T-helper 2 cell (primary cell): ENCODE data around the gene HECW1.
A peak's percentile ranks its signal among the peaks of the same experiment; 100 is the strongest.

ENCODE experiments used
- DNase-seq, 5 experiments: peaks; one replicate each; pipeline versions ENCODE4 v3.0.0 to v3.0.0-alpha.2; 2012 to 2022

HECW1 gene

DNA sequence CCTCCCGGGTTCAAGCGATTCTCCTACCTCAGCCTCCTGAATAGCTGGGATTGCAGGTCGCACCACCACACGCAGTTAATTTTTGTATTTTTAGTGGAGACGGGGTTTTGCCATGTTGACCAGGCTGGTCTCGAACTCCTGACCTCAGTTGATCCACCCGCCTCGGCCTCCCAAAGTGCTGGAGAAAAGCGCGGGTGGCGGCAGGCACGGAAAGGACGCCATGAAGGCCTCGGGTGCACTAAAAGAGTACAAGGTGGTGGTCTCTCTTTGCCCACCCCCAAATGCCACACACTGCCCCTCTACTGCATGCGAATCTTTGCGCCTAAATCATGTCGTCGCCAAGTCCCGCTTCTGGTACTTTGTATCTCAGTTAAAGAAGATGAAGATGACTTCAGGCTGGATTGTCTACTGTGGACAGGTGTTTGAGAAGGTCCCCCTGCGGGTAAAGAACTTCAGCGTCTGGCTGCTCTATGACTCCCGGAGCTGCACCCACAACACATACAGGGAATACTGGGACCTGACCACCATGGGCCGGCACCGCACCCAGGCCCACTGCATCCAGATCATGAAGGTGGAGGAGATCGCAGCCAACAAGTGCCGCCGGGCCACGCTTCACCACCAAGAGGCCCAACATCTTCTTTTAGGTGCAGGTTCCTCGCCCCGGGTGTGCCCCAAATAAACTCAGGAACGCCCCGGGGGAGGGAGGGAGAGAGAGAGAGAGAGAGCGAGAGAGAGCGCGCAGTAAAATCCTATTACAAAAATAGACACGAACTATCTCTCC, 161.7 kb downstream of the HECW1 start:
- DNase-seq: no peak

DNA sequence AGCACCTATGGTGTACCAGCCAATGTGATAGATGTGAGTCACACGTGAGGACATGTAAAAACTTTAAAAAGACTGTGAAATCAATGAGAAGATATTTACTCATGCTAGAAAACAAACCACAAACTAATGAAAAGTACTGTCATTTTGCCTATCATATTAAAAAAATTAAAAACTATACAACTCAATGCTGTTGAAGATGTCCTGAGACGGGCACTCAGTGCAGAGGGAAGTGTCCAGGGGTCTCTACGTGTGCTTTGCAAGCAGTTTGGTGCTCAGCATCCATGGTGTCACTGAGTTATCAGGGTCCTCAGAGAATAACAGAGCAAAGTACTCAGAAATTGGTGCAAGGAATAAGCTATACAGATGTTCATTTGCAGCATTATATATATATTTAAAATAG, 162.3 kb downstream of the HECW1 start:
- no peak for DNase-seq

DNA sequence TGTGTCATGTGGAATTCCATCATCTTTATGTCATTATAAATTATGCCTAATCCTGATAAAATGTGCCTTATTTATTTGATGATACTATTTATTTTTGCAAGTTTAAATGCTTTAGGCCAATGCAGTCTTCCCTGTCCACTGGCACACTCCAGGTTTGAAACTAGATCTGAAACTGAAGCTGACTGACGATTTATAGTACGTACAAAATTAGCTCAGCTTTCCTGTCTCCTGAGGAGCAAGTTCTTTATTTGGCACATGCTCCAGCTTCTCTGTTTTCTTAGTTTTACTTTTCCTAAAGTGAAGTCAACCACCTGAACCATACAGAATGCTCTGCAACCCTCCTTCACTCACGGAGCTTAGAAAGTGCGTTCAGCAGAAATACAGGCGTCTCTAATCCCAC, 164.1 kb downstream of the HECW1 start:
- no peak for DNase-seq

DNA sequence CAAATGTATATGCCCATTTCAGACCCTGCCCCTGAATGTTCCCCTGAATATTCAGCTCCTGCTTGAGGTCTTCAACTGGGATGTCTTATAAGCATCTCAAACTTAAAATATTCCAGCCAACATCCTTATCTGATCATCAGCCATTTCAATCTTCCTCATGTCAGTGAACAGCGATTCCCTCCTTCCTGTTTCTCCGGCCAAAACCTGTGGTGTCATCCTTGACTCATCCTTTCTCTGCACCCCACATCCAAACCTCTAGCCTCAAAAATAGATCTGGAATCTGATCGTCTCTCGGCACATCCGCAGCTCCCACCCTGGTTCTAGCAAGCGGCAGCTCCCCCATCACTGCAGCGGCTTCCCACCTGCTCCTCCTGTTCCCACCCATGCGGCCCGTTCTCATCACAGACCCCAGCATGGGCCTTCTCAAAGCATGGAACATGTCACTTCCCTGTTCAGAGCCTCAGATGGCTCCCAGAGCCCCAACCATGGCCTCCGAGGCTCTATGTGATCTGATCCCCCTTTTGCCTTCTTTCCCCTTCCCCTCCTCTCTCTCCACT, 165.7 kb downstream of the HECW1 start:
- no peak for DNase-seq

DNA sequence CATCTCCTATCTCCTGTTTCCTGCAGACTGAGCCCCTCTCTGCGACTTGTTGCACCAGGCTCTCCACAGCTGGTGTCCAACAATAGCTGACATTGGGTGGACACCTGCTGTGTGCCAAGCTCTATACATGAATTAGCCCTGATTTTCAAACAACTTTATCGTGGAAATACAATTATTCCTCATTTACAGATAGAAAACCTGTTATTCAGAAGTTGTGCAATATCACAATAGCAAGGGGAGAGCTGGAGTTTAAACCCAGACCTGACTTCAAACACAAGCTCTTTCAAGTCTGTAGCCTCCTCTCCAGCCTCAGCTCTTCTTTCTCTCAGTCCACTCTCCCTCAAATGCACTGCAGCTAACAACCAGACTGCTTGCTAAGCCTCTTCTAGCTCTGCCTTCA, 168.8 kb downstream of the HECW1 start:
- no peak for DNase-seq

DNA sequence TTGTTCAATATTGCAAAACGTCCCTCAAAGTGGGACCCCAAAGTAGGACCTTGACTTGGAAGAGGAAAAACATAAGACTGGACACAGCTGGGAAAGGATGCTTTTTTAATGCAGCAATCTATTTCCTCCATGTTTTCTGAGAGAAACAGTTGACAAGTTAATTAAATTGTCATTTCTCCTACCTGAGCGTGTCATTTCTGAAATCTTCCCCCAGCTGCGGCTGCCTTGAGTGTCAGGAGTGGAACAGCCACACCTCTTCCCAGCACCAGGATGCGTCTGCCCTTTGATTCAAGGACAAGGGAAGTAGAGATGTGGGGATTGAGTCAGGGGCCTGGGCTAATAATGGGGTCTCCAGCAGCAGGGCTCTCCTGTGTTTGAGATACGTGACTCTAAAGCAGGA, 171.3 kb downstream of the HECW1 start:
- no peak for DNase-seq

DNA sequence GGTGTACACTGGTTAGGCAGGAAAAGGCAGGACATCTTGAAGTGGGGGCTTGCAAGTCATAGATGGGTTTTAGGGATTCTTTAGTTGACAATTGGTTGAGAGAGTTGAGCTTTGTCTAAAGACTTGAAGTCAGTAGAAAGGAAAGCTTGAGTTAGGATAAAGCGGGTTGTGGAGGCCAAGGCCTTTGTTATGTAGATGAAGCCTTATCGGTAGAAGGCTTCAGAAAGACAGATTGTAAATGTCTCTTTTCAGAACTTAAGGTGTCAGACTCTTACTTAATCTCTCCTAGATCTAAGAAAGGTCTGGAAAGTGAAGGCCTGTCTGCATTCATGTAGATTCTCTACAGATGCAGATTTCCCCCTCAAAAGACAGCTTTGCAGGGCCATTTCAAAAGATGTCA, 177.4 kb downstream of the HECW1 start:
- DNase-seq: no peak

DNA sequence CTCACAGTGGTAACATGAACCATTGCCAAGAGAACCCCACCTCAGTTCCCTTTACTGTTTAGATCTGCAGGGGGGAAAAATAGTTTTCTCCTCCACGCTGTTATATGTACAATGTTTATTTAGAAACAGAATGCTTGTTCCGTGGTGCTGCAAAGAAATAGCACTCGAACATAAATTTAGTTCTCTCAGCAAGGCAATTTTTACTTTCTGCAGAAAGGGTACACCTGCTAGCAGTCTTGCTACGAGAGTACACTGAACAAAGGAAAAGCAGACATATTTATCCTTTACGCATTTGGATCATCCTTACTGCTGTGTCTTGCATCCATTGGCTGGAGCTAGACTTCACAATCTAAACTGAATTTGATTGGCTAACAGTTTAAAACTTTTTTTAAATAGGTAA, 178.5 kb downstream of the HECW1 start:
- no peak for DNase-seq

DNA sequence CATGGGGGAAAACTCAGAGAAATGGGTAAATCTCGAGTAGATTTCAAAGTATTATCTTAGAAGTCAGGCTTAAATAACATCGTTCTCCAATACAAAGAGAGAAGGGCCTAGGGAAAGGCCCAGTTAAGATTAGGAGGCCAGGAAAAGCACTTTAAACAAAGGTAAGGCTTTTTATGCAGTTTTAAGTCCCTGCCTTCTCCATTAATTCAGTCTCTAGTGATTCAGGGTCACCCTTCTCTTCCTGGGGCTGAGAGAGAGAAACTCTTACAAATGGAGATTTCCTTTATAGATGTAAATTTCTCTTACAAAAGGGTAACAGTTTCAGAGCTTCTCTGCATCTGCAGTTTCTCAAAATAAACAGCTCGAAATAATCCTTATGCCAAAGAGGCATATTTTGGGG, 179.3 kb downstream of the HECW1 start:
- no peak for DNase-seq

DNA sequence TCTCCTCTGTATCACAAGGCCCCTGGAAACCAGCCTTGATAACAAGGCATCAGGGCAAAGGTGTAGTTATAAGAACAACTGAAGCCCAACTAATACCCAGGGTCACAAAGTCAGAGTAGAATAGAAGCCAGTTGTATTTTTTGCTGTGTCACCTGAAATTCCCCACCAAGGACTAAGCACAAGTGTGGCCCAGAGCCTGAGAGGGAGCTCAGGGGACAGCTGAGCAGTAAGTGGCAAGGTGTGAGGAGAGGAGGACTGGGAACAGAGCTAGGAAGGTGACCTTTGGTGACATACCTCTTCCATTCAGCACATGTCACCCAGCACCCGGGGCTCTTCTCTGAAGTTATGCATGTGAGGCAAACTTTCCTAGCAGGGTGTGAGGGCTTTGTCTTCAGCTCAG, 179.9 kb downstream of the HECW1 start:
- DNase-seq: no peak

DNA sequence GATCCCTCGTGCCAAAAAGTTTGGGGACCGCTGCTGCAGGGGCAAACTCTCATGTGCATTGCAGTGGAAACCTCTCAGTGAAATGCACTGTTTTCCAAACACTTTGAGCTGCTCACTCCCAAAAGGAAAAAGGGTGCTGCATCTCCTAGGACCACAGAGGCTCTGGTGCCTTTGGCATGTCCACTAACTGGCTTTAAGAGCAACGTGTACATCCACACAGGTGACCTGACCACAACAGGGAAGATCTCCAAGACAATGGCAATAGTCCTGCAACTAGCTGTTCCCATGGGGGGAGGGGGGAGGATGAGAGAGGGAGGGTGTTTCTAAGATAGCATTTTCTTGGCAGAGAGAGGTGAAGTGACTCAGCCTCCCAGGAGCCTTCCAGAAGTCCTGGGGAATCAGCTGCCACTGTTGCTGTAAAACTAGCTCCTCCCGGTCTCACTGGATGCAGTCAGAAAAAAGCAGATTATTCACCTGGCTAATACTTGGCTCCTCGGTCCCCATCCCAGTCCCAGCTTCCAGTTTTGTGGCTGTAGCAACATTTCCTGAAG, 181.7 kb downstream of the HECW1 start:
- DNase-seq: no peak

DNA sequence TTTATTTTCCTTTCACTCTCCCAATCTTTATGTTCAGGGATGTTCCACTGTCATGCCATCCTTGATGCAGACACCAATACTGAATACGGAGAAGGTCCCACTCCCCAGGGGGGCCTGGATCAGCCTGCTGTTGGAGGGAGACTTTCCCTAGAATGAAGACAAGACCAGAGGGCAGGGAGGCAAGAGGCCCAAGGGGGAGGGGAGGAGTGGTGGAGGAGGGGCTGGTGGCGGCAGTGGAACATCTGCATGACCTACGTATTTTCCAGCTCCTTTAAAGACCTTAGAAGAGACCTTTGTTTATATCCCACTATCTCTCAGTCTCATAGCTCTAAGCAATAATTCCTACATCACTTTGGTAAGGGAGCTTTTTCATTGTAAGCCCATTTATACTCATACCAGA, 183.0 kb downstream of the HECW1 start:
- no peak for DNase-seq

DNA sequence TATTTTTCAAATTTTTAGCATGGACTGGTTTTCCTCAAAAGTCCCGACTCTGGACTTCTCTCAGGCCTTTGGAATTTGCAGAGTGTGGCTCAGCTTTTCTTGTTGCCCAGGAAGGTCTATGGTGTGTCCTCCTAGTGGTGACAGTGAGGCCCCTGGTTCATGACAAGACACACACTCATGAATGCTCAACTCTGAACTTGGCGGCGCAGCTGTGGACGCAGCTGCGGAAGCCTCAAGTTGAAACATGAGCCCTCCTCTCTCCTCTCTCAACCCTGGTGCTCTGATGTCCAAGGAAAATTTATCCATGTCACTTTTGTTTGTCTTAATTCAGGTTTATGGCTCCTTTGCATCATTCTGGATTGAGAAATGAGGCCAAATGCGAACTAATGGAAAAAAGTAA, 183.9 kb downstream of the HECW1 start:
- DNase-seq: no peak

DNA sequence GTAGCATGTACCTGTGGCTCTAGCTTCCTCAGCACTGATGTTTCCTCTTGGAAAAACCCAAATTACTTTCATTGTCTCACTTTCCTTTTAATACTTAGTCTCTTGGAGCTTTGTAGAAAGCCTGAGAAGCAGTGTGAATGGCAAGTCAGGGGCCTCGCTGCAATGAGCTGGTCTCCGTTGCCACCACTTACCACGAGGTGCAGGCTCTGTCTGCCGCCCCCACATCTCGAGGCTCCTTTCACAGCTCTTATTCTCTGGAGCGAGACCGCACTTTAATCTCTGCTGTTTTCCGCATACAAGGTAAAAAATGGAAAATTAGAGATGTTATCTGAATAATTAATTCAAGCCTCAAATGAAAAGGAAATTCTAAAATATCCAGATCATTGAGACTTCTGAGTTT, 186.2 kb downstream of the HECW1 start:
- DNase-seq: no peak

DNA sequence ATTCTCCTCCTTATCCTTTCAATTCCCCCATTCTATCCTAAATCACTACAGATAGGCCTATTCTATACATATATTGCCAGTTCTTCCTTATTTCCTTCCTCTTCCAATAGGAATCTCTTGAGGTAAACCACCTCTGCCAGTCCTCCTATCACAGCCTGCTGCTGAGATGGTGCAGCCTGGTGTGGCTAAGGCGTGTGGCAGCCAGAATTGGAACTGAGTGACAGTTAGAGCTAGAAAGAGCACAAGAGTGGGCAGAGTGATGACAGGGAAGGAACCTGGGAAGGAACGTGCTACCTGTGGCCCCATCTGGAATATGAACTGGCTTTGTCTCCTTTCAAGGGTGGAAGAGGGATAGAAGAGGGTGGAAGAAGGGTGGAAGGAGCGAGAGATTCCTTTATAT, 187.7 kb downstream of the HECW1 start:
- DNase-seq: no peak

DNA sequence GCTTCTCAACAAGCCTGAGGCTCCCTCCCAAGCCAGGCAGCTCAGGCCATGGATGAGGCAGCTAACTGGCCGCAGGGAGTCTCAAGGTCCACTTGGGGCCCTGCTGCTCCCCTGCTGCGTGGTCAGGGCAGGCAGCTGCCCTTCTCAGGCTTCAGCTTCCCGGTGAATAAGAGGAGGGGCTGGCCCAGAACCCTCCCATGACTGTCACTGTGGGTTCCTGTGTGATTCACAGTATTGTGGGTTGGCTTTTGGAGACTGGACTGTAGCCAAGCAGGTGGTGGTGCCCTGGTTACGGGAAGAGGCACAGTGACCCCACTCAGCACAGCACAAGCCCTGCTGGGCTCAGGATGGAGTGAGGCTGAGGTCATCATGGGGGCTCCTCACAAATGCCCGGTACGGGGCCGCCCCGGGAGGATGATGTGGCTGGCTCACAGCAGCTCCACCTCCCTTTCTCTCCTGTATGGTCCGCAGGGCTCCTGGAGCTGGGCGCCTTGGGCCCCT, 189.8 kb downstream of the HECW1 start:
- DNase-seq: no peak

DNA sequence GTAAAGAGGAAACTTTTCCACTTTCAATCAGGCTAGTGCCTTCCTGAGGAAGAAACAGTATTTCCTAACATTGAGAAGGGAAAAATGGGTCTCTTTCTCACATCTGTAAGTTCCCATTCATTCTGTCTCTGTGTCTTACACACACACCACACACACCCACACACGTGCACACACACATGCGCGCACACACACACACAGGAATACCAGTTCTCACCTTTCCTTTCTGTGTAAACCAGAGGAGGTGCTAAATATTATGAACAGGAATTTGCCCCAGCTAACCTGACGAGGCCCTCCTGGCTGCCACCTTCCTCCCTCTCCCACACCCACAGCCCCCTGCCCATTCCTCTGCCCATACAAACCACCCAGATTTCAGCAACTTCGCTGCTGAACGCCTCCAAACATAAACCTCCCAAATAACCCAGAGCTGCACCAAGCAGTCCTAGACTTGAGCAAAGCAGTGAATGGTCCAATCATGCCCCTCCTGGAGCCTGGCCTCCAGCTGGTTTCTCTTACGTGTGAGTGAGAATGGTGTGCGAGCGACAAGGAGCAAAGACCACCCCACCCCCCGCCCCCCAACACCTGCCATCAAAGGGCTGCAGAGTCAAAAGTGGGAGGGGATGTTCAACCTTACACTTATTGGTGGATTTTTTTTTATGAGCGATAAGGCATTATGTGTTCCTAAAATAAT, 190.5 kb downstream of the HECW1 start:
- no peak for DNase-seq

DNA sequence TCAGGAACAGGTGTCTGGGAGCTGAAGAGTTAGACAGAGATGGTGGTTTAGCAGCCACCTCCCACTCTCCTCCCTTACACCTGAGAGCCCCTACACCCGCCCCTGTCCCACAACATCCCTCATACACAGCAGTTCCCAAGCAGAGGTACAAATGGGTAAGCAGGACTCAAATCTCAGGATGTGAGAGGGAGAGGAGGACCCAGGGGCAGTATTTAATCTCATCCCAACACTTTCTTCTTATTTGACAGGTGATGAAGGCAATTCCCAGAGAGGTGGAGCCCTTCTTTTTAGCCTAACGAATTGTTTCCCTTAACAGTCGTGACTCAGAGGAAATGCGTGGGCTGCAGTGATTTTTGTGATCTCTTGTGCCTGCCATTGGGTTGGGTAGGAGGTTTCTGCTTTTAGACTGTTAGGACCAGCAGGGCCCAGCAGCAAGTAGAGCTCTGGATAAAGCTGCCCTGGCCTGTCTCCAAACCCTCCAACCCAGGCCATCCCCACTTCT, 191.3 kb downstream of the HECW1 start:
- peak in 1 of 5 experiments; percentile 10 for DNase-seq

DNA sequence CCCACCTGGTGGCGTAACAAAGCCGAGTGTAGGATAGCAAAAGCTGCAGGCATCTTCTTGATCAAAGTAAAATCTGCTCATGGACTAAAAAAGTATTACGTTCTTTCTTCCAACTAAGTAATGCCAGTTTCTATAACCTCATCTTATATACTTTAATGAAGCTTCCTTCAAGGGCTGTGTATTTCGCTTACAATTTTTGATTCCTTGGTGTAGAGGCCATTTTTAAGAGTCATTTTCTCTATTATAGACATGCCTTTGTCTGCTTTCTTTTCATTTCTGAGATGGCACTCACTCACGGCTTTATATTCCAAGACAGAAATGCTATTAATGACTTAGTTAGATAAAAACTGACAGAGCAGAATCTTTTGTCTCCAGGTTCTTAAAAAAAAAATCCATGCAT, 194.0 kb downstream of the HECW1 start:
- no peak for DNase-seq

DNA sequence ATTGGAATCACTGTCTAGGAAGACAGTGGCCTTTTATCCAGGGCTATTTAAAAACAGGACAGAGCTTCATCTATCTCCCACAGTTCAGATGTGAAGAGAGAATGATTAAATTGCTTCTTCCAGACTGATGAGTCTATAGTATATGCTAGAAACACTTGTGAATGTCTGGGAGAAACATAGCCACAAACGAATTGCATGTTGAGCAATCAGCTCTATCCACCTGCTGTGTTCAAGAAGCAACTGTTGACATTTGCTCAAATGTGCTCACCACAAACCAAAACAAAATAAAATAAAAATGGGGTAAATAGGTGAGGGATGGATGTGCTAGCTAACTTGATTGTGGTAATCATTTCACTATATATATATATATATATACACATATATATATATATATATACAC, 195.1 kb downstream of the HECW1 start:
- DNase-seq: no peak

DNA sequence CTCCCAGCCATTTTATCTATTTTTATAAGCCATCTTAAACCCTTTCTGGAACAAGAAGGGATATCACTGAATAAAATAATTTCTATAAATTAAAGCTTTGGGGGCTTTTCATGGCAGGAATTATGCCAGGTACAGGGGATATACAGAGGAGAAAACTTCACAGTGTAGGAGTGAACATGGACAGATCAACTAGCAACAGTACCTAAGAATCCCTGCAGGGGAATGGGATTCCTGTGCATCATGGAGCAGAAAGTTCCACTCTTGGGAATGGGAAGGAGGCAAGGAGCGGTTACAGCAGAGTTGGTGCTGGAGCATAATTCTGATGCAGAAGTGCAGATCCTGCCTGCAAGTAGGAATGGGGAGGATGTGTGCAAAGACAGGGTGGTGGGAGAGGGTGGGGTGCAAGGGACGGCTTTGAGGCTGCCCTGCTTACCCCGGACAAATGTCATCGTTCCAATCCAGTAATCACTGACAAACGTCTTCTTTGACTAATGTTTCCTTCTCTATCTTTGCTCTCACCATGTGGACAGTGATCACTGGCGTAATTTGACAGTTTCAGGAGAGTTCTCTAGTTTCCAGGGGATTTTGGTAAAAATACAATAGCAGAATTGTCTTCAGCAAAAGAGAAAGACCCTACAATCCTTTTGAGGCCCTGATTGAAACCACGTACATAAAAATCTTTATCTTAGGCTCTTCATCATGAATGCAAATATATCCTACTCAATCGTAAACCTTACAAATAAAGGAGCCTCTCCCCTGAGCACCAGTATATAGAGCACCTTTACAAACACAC, 196.7 kb downstream of the HECW1 start:
- DNase-seq: no peak

DNA sequence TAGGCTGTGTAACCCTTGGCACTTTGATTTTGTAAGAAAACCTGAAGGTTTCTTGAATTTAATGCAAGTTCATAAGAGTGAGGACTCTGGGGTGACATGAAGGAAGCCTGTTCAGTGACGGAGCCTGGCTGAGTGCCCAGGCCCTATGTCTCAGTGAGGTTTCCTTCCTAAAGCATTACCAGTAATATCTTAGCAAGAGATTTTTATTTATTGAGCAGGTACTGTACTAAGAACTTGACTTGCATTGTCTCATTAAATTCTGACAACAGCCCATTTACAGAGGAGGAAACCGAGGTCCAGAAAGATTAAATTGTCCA, 197.2 kb downstream of the HECW1 start:
- DNase-seq: no peak

DNA sequence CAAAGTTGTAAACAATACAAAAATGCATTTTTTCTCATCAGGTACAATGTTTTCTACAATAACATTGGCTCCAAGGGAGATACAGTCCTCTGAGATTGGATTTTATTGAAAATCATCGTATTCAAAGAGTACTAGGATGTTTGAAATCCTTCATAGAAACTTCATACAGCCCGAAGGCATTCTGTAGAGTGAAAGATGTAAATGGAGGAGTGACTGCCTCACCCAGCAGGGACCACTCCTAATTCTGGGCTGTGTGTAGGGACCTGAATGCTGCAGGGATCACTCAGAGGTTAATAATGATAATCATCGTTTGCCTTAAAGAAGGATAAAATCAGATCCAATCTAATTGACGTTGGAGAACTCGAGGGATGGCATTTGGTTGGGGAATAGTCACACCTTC, 198.6 kb downstream of the HECW1 start:
- DNase-seq: no peak
